Measurements from ENCODE around the gene CACNG5.

Gene CACNG5

GRCh38 chr17:66841744-66842143 is 6.8 kb downstream of the CACNG5 start:
- no peaks in the 10 kb centered on the region for H3K36me3 ChIP-seq (ENCODE audit: control insufficient read depth, insufficient read depth, low read length)
- no peaks in the 10 kb centered on the region; the same call in 1 of the 2 replicates for H3K27me3 ChIP-seq (replicated peaks; ENCODE audit: control insufficient read depth, insufficient read depth, low read length)
- no peak for DNase-seq (ENCODE audit: extremely low read depth, insufficient read length)
- no peak for TF ChIP-seq CTCF (IDR thresholded peaks at IDR 0.05; ENCODE audit: insufficient read depth, low read length, poor library complexity, severe bottlenecking)
- H3K4me3 ChIP-seq (replicated peaks; ENCODE audit: low read depth, low read length) = no peak overlapping the region

GRCh38 chr17:66842505-66842904 is 7.6 kb downstream of the CACNG5 start:
- no peak for TF ChIP-seq CTCF (IDR thresholded peaks at IDR 0.05; ENCODE audit: insufficient read depth, low read length, poor library complexity, severe bottlenecking)
- Histone ChIP-seq H3K36me3 (ENCODE audit: control insufficient read depth, insufficient read depth, low read length) (no peaks in the 10 kb centered on the region), H3K27me3 (replicated peaks; ENCODE audit: control insufficient read depth, insufficient read depth, low read length) (no peaks in the 10 kb centered on the region; the same call in 1 of the 2 replicates), H3K4me3 (replicated peaks; ENCODE audit: low read depth, low read length) (no peak overlapping the region)
- DNase-seq (ENCODE audit: extremely low read depth, insufficient read length) = no peak

- no peaks in the 10 kb centered on the region; the same call in 1 of the 2 replicates for H3K27me3 ChIP-seq (replicated peaks; ENCODE audit: control insufficient read depth, insufficient read depth, low read length)
- no peak for TF ChIP-seq CTCF (IDR thresholded peaks at IDR 0.05; ENCODE audit: insufficient read depth, low read length, poor library complexity, severe bottlenecking)
- H3K36me3 ChIP-seq (ENCODE audit: control insufficient read depth, insufficient read depth, low read length) = no peaks in the 10 kb centered on the region
- DNase-seq (ENCODE audit: extremely low read depth, insufficient read length) = no peak
- H3K4me3 ChIP-seq (replicated peaks; ENCODE audit: low read depth, low read length) = no peak overlapping the region
Observed at GRCh38 chr17:66842959-66843358, 8.0 kb downstream of the CACNG5 start.

GRCh38 chr17:66843627-66844026 is 8.7 kb downstream of the CACNG5 start:
- H3K36me3 ChIP-seq (ENCODE audit: control insufficient read depth, insufficient read depth, low read length) = no peaks in the 10 kb centered on the region
- H3K27me3 ChIP-seq (replicated peaks; ENCODE audit: control insufficient read depth, insufficient read depth, low read length) = no peaks in the 10 kb centered on the region; the same call in 1 of the 2 replicates
- DNase-seq (ENCODE audit: extremely low read depth, insufficient read length) = no peak
- H3K4me3 ChIP-seq (replicated peaks; ENCODE audit: low read depth, low read length) = no peak overlapping the region
- TF ChIP-seq CTCF (IDR thresholded peaks at IDR 0.05; ENCODE audit: insufficient read depth, low read length, poor library complexity, severe bottlenecking) = no peak

- Histone ChIP-seq H3K36me3 (ENCODE audit: control insufficient read depth, insufficient read depth, low read length) (no peaks in the 10 kb centered on the region), H3K27me3 (replicated peaks; ENCODE audit: control insufficient read depth, insufficient read depth, low read length) (no peaks in the 10 kb centered on the region), H3K4me3 (replicated peaks; ENCODE audit: low read depth, low read length) (no peak overlapping the region)
- TF ChIP-seq CTCF (IDR thresholded peaks at IDR 0.05; ENCODE audit: insufficient read depth, low read length, poor library complexity, severe bottlenecking) = no peak
- no peak for DNase-seq (ENCODE audit: extremely low read depth, insufficient read length)
Observed at GRCh38 chr17:66847704-66848103, 12.8 kb downstream of the CACNG5 start.

- Histone ChIP-seq H3K4me3 (replicated peaks; ENCODE audit: low read depth, low read length) (no peak overlapping the region), H3K36me3 (ENCODE audit: control insufficient read depth, insufficient read depth, low read length) (no peaks in the 10 kb centered on the region), H3K27me3 (replicated peaks; ENCODE audit: control insufficient read depth, insufficient read depth, low read length) (no peaks in the 10 kb centered on the region)
- DNase-seq (ENCODE audit: extremely low read depth, insufficient read length) = no peak
- no peak for TF ChIP-seq CTCF (IDR thresholded peaks at IDR 0.05; ENCODE audit: insufficient read depth, low read length, poor library complexity, severe bottlenecking)
Observed at GRCh38 chr17:66848496-66848895, 13.6 kb downstream of the CACNG5 start.

Data from GM06990 (cell line).